Mesothelial cell of epicardium (in vitro differentiated cells): ENCODE results near the gene ASPN. TPM values are rescaled to one million over a fixed set of nuclear protein-coding genes. Genes with fewer than 3 reads are reported as not detected.

Experiments
- DNase-seq, 2 experiments: peaks; one replicate each; pipeline ENCODE4 v3.0.0; 2021; ENCODE audit warnings: low spot score in 2 of 2; ENCODE audit not compliant: unreplicated experiment in 2 of 2
- H3K27ac Mint-ChIP-seq: 2 replicates; pipeline ENCODE4 v1.8.0; 2021; ENCODE audit warnings: mixed read lengths
- H3K27me3 Mint-ChIP-seq: 2 replicates; pipeline ENCODE4 v1.8.0; 2021; ENCODE audit warnings: low read depth, mixed read lengths
- H3K36me3 Mint-ChIP-seq: 2 replicates; pipeline ENCODE4 v1.8.0; 2021; ENCODE audit warnings: mixed read lengths
- H3K4me1 Mint-ChIP-seq: 2 replicates; pipeline ENCODE4 v1.8.0; 2021; ENCODE audit warnings: mixed read lengths
- H3K4me3 Mint-ChIP-seq: 2 replicates; pipeline ENCODE4 v1.8.0; 2021; ENCODE audit warnings: mild to moderate bottlenecking, moderate library complexity, mixed read lengths
- H3K9me3 Mint-ChIP-seq: 2 replicates; pipeline ENCODE4 v1.8.0; 2021; ENCODE audit warnings: mixed read lengths
- total RNA-seq: library from RNA; stranded (reverse); gene quantifications from 3 replicates; pipeline ENCODE4 v1.2.1, GENCODE V29; 2021
- TF ChIP-seq, protein P1 (sequence below): fragments of 200-600 bp; sonication (generic); IDR thresholded peaks from one replicate; pipeline ENCODE4 v1.5.0; 2021; ENCODE audit warnings: antibody characterized with exemption; ENCODE audit not compliant: unreplicated experiment

ASPN gene
- total RNA-seq, 1 donor from 2014 or later, result 0.63 TPM

DNA sequence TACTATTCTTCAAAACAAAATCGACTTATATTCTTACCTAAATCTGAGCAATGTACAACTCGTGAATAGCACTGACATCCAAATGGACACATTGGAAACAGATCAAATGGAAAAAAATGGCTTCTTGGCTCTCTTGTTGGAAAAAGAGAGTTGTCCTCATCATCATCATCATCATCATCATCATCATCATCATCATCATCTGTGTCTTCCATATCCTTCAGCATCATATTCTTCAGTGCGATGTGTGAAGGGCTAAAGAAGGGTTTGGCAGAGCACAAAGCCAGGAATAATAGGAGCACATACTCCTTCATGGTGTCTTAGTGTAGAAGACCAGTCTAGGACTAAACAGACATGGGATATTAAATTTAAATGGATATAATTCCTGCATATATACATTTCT is 7.7 kb downstream of the ASPN start:
- no peak overlapping the region for H3K4me3 Mint-ChIP-seq
- H3K27me3 Mint-ChIP-seq, result no peaks in the 10 kb centered on the region
- H3K27ac Mint-ChIP-seq, result no peak overlapping the region
- no peak for DNase-seq
- H3K4me1 Mint-ChIP-seq, result peaks cover 5% of the 10 kb centered on the region
- TF ChIP-seq, protein P1, sequence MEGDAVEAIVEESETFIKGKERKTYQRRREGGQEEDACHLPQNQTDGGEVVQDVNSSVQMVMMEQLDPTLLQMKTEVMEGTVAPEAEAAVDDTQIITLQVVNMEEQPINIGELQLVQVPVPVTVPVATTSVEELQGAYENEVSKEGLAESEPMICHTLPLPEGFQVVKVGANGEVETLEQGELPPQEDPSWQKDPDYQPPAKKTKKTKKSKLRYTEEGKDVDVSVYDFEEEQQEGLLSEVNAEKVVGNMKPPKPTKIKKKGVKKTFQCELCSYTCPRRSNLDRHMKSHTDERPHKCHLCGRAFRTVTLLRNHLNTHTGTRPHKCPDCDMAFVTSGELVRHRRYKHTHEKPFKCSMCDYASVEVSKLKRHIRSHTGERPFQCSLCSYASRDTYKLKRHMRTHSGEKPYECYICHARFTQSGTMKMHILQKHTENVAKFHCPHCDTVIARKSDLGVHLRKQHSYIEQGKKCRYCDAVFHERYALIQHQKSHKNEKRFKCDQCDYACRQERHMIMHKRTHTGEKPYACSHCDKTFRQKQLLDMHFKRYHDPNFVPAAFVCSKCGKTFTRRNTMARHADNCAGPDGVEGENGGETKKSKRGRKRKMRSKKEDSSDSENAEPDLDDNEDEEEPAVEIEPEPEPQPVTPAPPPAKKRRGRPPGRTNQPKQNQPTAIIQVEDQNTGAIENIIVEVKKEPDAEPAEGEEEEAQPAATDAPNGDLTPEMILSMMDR, result no peak
- no peaks in the 10 kb centered on the region for H3K36me3 Mint-ChIP-seq
- H3K9me3 Mint-ChIP-seq, result no peaks in the 10 kb centered on the region

DNA sequence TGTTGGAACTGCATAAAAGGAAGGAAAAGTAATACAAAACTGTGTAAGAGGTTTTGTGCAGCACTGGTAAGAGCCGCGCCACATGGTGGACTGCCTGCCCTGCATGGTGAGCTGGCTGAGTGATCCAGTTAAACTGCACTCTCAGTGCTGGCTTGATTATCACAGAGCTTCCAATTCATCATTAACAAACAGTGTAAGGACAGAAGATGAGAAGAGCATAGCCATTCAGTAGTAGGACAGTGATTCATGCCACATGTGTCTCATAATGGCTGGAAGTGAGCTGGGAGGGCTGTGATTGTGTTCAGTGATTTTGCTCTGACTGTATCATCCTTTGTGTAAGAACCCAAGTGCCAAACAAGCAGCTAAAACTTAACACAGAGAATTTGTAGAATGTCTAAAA is 14.1 kb downstream of the ASPN start:
- H3K36me3 Mint-ChIP-seq, result no peaks in the 10 kb centered on the region

DNA sequence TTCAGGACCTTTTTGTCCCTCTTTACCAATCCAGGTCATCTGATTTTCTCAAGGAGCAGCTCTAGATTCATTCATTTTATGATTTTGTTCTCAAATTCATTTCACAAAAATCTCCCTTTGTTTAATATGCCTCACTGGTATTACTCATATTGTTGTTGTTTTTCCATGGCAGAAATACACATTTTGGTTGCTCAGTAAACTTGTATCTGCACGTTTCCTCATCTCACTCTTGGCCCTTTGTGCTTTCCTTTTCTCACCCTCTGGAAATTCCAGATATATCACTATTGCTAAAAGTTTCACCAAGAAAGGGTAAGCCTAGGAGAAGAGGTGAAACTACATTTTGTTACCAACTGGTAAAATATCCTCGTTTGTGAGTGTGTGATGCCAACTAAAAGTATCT is 14.8 kb downstream of the ASPN start:
- H3K27ac Mint-ChIP-seq, result no peak overlapping the region
- no peak for DNase-seq
- no peaks in the 10 kb centered on the region for H3K9me3 Mint-ChIP-seq
- TF ChIP-seq, protein P1, result no peak
- H3K4me3 Mint-ChIP-seq, result no peak overlapping the region
- H3K36me3 Mint-ChIP-seq, result no peaks in the 10 kb centered on the region
- H3K4me1 Mint-ChIP-seq, result peaks cover 6% of the 10 kb centered on the region
- H3K27me3 Mint-ChIP-seq, result no peaks in the 10 kb centered on the region

More for the DNA sequence above, 14.1 kb downstream of the ASPN start:
- Mint-ChIP-seq H3K27ac (no peak overlapping the region), H3K4me3 (no peak overlapping the region), H3K4me1 (peaks cover 6% of the 10 kb centered on the region), H3K9me3 (no peaks in the 10 kb centered on the region), H3K27me3 (no peaks in the 10 kb centered on the region)
- TF ChIP-seq, protein P1, result no peak
- DNase-seq, result no peak

DNA sequence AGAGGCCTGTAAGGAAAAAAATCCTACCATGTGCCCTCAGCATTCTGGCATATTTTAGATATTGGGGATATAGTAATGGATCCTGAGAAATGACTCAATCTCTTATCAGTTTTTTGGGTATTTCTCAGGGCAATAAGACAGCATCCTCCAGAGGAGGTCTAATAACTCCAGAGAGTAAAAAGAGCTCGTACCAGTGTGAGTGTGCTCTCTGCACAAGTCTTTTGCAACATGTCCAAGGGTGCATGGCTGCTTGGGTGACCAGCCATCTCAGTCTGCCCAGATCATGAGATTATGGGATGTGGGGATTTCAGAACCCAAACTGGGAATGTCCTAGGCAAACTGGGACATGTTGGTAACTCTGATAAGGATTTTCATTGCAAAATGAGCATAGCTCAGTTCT is 15.3 kb downstream of the ASPN start:
- TF ChIP-seq, protein P1, result no peak
- H3K4me3 Mint-ChIP-seq, result no peak overlapping the region
- no peak overlapping the region for H3K27ac Mint-ChIP-seq
- no peaks in the 10 kb centered on the region for H3K9me3 Mint-ChIP-seq
- no peaks in the 10 kb centered on the region for H3K27me3 Mint-ChIP-seq
- H3K4me1 Mint-ChIP-seq, result peaks cover 6% of the 10 kb centered on the region
- no peaks in the 10 kb centered on the region for H3K36me3 Mint-ChIP-seq
- no peak for DNase-seq

DNA sequence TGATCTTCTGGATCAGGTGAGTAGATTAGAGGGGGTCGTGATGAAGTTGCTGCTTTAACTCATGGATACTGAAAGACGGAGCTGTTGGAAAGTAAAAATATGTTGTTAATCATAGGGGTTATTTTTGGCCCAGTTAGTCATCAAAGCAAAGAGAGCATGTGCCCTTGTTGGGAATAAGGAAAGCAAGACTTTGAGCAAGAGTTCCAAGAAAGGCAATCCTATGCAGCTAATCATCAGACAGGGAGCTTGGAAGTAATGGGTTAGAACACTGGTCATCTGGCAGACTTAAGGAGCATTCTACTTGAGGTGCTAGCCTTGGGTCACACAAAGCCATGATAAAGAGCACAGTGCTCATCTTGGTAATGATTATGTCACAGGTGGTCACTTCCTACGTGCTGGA is 18.3 kb downstream of the ASPN start:
- no peak for DNase-seq
- TF ChIP-seq, protein P1, result no peak
- Mint-ChIP-seq H3K36me3 (no peaks in the 10 kb centered on the region), H3K9me3 (no peaks in the 10 kb centered on the region), H3K4me3 (no peak overlapping the region), H3K27me3 (no peaks in the 10 kb centered on the region), H3K27ac (no peak overlapping the region), H3K4me1 (peaks cover 8% of the 10 kb centered on the region)

DNA sequence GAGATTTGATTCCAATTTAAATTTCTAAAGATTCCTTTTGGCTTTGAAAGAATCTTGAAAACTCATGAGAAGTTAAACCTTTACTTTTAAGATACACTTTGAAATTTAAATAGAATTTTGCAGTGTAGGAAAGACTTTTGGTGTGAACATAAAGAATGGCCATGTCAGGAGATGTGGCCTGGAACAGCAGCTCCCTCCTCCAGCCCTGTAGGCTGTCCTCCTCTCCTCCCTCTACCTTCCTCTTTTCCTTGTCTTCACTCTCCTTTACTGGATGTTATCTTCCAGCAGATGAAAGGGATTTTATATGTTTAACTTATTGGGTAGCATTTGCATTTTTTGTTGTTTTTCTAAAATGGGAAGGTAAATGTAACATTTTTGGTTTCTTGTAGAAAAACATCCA is 18.9 kb downstream of the ASPN start:
- H3K9me3 Mint-ChIP-seq, result no peaks in the 10 kb centered on the region
- H3K27ac Mint-ChIP-seq, result no peak overlapping the region
- H3K4me3 Mint-ChIP-seq, result no peak overlapping the region
- TF ChIP-seq, protein P1, result no peak
- no peak for DNase-seq
- no peaks in the 10 kb centered on the region for H3K36me3 Mint-ChIP-seq
- peaks cover 8% of the 10 kb centered on the region for H3K4me1 Mint-ChIP-seq
- no peaks in the 10 kb centered on the region for H3K27me3 Mint-ChIP-seq
